DOHH2 (cell line): ENCODE results near the gene MBD1.
A peak's percentile ranks its signal among the peaks of the same experiment; 100 is the strongest.

ENCODE experiments used
- H3F3A ChIP-seq: fragments of 200-600 bp; sonication (generic), shearing (Covaris generic); 2 replicates; pipeline ENCODE4 v1.6.0; 2016; ENCODE audit warnings: antibody characterized with exemption, mild to moderate bottlenecking; ENCODE audit not compliant: control insufficient read depth, insufficient read depth
- H3K27ac ChIP-seq: fragments of 200-600 bp; sonication (generic); 2 replicates; pipeline ENCODE4 v1.5.1; 2014; ENCODE audit warnings: low read depth, mild to moderate bottlenecking, low read length, moderate library complexity
- H3K27me3 ChIP-seq: fragments of 200-600 bp; sonication (generic); 2 replicates; pipeline ENCODE4 v1.6.1; 2014; ENCODE audit warnings: mild to moderate bottlenecking, low read length, mixed read lengths; ENCODE audit not compliant: control insufficient read depth
- H3K36me3 ChIP-seq: fragments of 200-600 bp; sonication (generic); 2 replicates; pipeline ENCODE4 v1.6.1; 2014; ENCODE audit warnings: mild to moderate bottlenecking, low read length, moderate library complexity, mixed read lengths; ENCODE audit not compliant: control insufficient read depth
- H3K4me1 ChIP-seq: fragments of 200-600 bp; sonication (generic); 2 replicates; pipeline ENCODE4 v1.6.1; 2014; ENCODE audit warnings: mild to moderate bottlenecking, low read length, mixed read lengths; ENCODE audit not compliant: control insufficient read depth
- H3K4me2 ChIP-seq: fragments of 200-600 bp; sonication (generic); 2 replicates; pipeline ENCODE4 v1.6.0; 2014; ENCODE audit warnings: mild to moderate bottlenecking, low read length, moderate library complexity
- H3K4me3 ChIP-seq: fragments of 200-600 bp; sonication (generic); 2 replicates; pipeline ENCODE4 v1.5.1; 2014; ENCODE audit warnings: mild to moderate bottlenecking, low read length, mixed read lengths
- H3K79me2 ChIP-seq: fragments of 200-600 bp; sonication (generic); 2 replicates; pipeline ENCODE4 v1.6.1; 2014; ENCODE audit warnings: mild to moderate bottlenecking, low read length, mixed read lengths; ENCODE audit not compliant: control insufficient read depth
- H3K9me2 ChIP-seq: fragments of 200-600 bp; sonication (generic); replicated peaks from 2 replicates; pipeline ENCODE4 v1.6.1; 2014; ENCODE audit warnings: mild to moderate bottlenecking, low read length, mixed read lengths; ENCODE audit not compliant: control insufficient read depth
- H3K9me3 ChIP-seq: fragments of 200-600 bp; sonication (generic); 2 replicates; pipeline ENCODE4 v1.6.1; 2014; ENCODE audit warnings: antibody characterized with exemption, low read length, mixed read lengths; ENCODE audit not compliant: control insufficient read depth, insufficient read depth
- H4K20me1 ChIP-seq: fragments of 200-600 bp; sonication (generic); 2 replicates; pipeline ENCODE4 v1.6.0; 2014; ENCODE audit warnings: low read depth, mild to moderate bottlenecking, antibody characterized with exemption, low read length, moderate library complexity; ENCODE audit not compliant: control insufficient read depth, insufficient read depth
- CTCF ChIP-seq: fragments of 200-600 bp; sonication (generic); IDR thresholded peaks from one replicate; pipeline ENCODE4 v1.5.1; 2014; ENCODE audit warnings: antibody characterized with exemption, mild to moderate bottlenecking, low read depth, low read length; ENCODE audit not compliant: poor library complexity, severe bottlenecking
- EZH2phosphoT487 ChIP-seq: fragments of 200-600 bp; sonication (generic); IDR thresholded peaks from 2 replicates; pipeline ENCODE4 v1.6.1; 2017; ENCODE audit warnings: borderline replicate concordance, mild to moderate bottlenecking, antibody characterized with exemption, low read length, moderate library complexity, mixed read lengths

MBD1 gene

GRCh38 chr18:50266248-50266704 is 15.0 kb downstream of the MBD1 start, which contains the start of gene CFAP53:
Gene CFAP53, minus strand, starts transcription at chr18:50266495. Its CDS starts 91 bp downstream, at chr18:50266404.
- no peak within 1 kb of the TSS for H3K27ac ChIP-seq
- H3K27me3 ChIP-seq, result peaks cover 9% of the 10 kb centered on the region; the same call in 1 of the 2 replicates
- no peaks in the 10 kb centered on the region for H4K20me1 ChIP-seq
- H3K9me3 ChIP-seq, result no peaks in the 10 kb centered on the region
- TF ChIP-seq EZH2phosphoT487, result no peak
- no peak for TF ChIP-seq CTCF
- H3K79me2 ChIP-seq, result no peaks in the 10 kb centered on the region
- peaks cover 32% of the 10 kb centered on the region for H3K36me3 ChIP-seq
- peaks cover 30% of the 10 kb centered on the region for H3K4me1 ChIP-seq
- peak within 1 kb of the TSS; percentile 81 for H3K4me2 ChIP-seq
- H3K4me3 ChIP-seq, result peak within 1 kb of the TSS; percentile 76
- H3K9me2 ChIP-seq, result no peaks in the 10 kb centered on the region
- H3F3A ChIP-seq, result peaks cover 13% of the 10 kb centered on the region

GRCh38 chr18:50262977-50263376 is 18.3 kb downstream of the MBD1 start:
- H4K20me1 ChIP-seq, result no peaks in the 10 kb centered on the region
- H3K4me2 ChIP-seq, result no peak overlapping the region
- no peaks in the 10 kb centered on the region for H3K9me3 ChIP-seq
- H3K4me1 ChIP-seq, result peaks cover 21% of the 10 kb centered on the region
- H3K36me3 ChIP-seq, result peaks cover 7% of the 10 kb centered on the region
- peaks cover 6% of the 10 kb centered on the region; the same call in 1 of the 2 replicates for H3F3A ChIP-seq
- H3K79me2 ChIP-seq, result no peaks in the 10 kb centered on the region
- TF ChIP-seq EZH2phosphoT487 (no peak), CTCF (no peak)
- H3K27ac ChIP-seq, result no peak overlapping the region
- peaks cover 9% of the 10 kb centered on the region; the same call in 1 of the 2 replicates for H3K27me3 ChIP-seq
- H3K9me2 ChIP-seq, result no peaks in the 10 kb centered on the region
- no peak overlapping the region for H3K4me3 ChIP-seq

- no peak for TF ChIP-seq CTCF
- no peak for TF ChIP-seq EZH2phosphoT487
- Histone ChIP-seq H3K79me2 (no peaks in the 10 kb centered on the region), H4K20me1 (no peaks in the 10 kb centered on the region), H3K4me3 (no peak overlapping the region), H3F3A (no peaks in the 10 kb centered on the region), H3K36me3 (no peaks in the 10 kb centered on the region), H3K27ac (no peak overlapping the region), H3K4me2 (no peak overlapping the region), H3K9me3 (no peaks in the 10 kb centered on the region), H3K4me1 (no peaks in the 10 kb centered on the region), H3K27me3 (peaks cover 4% of the 10 kb centered on the region), H3K9me2 (no peaks in the 10 kb centered on the region)
Measured at GRCh38 chr18:50250935-50251334, 30.4 kb downstream of the MBD1 start.
